ENCODE measurements around the gene DNER. TPM values are rescaled to one million over a fixed set of nuclear protein-coding genes. Genes with fewer than 3 reads are reported as not detected.

Gene DNER
- total and polyA plus RNA-seq, 12 donors, result 49.2 to 309 (median 155) TPM

DNA sequence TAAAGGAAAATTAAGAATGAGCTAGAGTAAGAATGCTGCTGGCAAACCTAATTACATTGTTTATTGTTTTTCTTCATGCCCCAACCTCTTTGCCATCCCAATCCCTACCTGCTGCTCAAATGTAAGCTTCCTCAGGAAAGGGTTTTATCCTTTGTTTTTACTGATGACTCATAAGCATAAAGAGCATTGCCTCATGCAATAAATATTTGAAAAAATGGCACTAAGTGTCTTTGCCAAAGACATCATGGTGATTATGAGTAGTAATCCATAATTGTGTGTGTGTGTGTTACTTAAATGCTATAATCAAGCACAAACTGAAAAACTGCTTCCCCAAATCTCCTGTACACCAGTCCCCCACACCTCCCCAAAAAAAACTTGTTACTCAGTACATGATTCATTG is 53.4 kb downstream of the DNER start:
- Histone ChIP-seq H3K4me1 (replicated peaks in 1 of 2) (peaks cover 0 to 15% of the 10 kb centered on the region in 2 donors), H3K27me3 (no peaks in the 10 kb centered on the region), H3K9me3 (replicated peaks in 1 of 3) (no peaks in the 10 kb centered on the region), H3K4me3 (no peak overlapping the region), H3K27ac (no peak overlapping the region), H3K36me3 (replicated peaks in 1 of 2) (no peaks in the 10 kb centered on the region)
- TF ChIP-seq, protein P1, sequence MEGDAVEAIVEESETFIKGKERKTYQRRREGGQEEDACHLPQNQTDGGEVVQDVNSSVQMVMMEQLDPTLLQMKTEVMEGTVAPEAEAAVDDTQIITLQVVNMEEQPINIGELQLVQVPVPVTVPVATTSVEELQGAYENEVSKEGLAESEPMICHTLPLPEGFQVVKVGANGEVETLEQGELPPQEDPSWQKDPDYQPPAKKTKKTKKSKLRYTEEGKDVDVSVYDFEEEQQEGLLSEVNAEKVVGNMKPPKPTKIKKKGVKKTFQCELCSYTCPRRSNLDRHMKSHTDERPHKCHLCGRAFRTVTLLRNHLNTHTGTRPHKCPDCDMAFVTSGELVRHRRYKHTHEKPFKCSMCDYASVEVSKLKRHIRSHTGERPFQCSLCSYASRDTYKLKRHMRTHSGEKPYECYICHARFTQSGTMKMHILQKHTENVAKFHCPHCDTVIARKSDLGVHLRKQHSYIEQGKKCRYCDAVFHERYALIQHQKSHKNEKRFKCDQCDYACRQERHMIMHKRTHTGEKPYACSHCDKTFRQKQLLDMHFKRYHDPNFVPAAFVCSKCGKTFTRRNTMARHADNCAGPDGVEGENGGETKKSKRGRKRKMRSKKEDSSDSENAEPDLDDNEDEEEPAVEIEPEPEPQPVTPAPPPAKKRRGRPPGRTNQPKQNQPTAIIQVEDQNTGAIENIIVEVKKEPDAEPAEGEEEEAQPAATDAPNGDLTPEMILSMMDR (IDR thresholded peaks at IDR 0.05), result no peak
- no peak for TF ChIP-seq POLR2A (IDR thresholded peaks at IDR 0.05)
- no peak for DNase-seq
- intact Hi-C loops (cut with DNase I), result no loop called here

DNA sequence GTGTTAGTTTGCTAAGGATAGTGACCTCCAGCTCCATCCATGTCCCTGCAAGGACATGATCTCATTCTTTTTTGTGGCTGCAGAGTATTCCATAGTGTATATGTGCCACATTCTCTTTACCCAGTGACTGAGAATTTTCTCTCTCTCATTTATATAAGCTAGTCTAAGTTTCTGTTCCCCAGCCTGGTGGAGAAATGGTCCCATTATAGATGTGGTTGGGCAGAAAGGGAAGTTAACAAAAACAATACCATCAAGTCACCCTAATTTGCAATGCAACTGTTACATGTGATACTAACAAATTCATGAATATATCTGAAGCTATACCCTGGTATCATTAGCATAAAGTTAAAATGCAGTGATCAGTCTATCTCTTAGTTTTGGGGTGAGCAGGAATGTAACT is 54.0 kb downstream of the DNER start:
- no peak overlapping the region for H3K27ac ChIP-seq
- no peaks in the 10 kb centered on the region for H3K27me3 ChIP-seq
- no peak overlapping the region for H3K4me3 ChIP-seq
- no peak for DNase-seq
- TF ChIP-seq, protein P1 (IDR thresholded peaks at IDR 0.05), result no peak
- TF ChIP-seq POLR2A (IDR thresholded peaks at IDR 0.05), result no peak
- H3K36me3 ChIP-seq (replicated peaks in 1 of 2), result no peaks in the 10 kb centered on the region
- H3K4me1 ChIP-seq (replicated peaks in 1 of 2), result peaks cover 0 to 13% of the 10 kb centered on the region in 2 donors
- H3K9me3 ChIP-seq (replicated peaks in 1 of 3), result no peaks in the 10 kb centered on the region
- intact Hi-C loops (cut with DNase I), result no loop called here

DNA sequence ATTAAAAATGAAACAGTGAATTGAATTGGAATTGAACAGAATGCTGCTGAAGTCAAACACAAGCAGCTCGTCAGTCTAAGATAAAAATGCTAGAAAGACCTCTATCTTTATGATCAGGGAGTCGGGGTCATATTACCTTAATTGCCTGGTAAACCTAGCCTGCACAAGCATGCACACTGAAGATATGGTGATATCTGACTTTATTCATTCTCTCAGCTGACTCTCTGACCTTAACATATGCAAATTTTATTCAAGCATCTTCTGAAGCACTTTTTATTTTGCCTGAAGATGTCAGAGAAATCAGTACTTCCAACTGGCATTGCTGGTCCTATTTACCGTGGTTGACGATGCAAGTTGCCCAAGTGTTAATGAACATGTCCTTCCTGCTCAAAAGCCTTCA is 56.4 kb downstream of the DNER start:
- intact Hi-C loops (cut with DNase I), result no loop called here
- no peak overlapping the region for H3K4me3 ChIP-seq
- 89 to 95% (median 92%) methylated on average over 4 of the region's 4 CpGs for WGBS, 4 donors

DNA sequence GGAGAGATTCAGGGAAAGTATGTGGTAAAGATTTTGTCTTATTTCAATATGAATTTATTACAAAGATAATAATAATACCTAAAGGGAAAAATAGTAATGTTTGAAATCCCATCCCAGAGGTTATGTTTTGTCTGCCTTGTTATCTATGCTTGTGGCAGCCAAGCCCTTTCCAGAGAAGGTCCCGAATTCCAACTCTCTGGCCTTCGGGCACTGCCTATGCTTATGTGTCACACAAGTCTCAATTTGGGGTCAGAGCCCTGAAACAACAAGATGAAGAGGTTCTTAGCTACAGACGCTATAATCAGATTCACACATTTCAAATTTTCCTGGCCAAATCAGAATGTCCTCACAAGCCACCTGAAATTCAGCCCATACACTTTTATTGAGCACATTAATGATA is 59.9 kb downstream of the DNER start:
- no peak for TF ChIP-seq POLR2A (IDR thresholded peaks at IDR 0.05)
- TF ChIP-seq, protein P1 (IDR thresholded peaks at IDR 0.05), result no peak
- intact Hi-C loops (cut with DNase I), result no loop called here

More for the DNA sequence above, 56.4 kb downstream of the DNER start:
- H3K9me3 ChIP-seq (replicated peaks in 1 of 3), result no peaks in the 10 kb centered on the region
- H3K36me3 ChIP-seq (replicated peaks in 1 of 2), result no peaks in the 10 kb centered on the region
- TF ChIP-seq, protein P1 (IDR thresholded peaks at IDR 0.05), result no peak
- TF ChIP-seq POLR2A (IDR thresholded peaks at IDR 0.05), result no peak
- no peak overlapping the region for H3K27ac ChIP-seq
- H3K27me3 ChIP-seq, result no peaks in the 10 kb centered on the region
- DNase-seq, result no peak
- H3K4me1 ChIP-seq (replicated peaks in 1 of 2), result peaks cover 0 to 13% of the 10 kb centered on the region in 2 donors

More for the DNA sequence above, 59.9 kb downstream of the DNER start:
- DNase-seq, result peak in 6 of 7 donors; percentile 25 to 63 (median 48)
- H3K27ac ChIP-seq, result no peak overlapping the region
- no peaks in the 10 kb centered on the region for H3K27me3 ChIP-seq
- WGBS, 4 donors, result 42 to 56% (median 49%) methylated on average over 3 of the region's 3 CpGs
- no peaks in the 10 kb centered on the region for H3K36me3 ChIP-seq (replicated peaks in 1 of 2)
- H3K9me3 ChIP-seq (replicated peaks in 1 of 3), result no peaks in the 10 kb centered on the region
- no peaks in the 10 kb centered on the region for H3K4me1 ChIP-seq (replicated peaks in 1 of 2)
- H3K4me3 ChIP-seq, result no peak overlapping the region
